SKM-1 (cell line): ENCODE data around the gene COG3.

Experiments used
- DNase-seq: peaks from one replicate; lab custom pipeline; 2025; ENCODE audit not compliant: unreplicated experiment; lab: John Stamatoyannopoulos, UW

The COG3 gene

DNA sequence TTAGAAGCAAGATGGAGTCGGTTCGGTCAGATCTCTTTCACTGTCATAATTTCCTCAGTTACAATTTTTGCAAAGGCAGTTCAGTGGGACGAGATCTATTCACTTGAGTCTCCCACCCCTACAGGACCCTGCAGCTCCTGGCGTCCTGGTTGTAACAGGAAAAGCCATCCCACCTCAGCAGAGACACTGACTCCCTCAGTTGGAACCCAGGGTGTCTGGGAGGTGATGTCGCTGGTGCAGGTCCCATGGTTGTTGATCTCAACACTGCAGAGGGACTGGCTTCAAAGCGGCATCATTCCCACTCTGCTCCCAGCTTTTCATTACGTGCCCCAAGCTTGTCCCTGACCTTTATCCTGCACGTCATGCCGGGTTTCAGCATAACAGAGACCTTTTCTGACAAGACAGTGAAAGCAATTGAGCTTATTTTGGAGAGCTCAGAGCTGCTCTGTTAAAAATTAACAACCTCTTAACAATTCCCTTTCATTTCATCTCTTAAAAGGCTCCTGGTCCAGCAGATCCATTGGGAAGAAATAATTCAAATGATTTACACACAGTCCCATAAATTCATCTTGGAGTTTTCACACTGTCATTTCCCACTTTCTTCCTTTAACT is 17.6 kb upstream of the COG3 start:
- no peak for DNase-seq

DNA sequence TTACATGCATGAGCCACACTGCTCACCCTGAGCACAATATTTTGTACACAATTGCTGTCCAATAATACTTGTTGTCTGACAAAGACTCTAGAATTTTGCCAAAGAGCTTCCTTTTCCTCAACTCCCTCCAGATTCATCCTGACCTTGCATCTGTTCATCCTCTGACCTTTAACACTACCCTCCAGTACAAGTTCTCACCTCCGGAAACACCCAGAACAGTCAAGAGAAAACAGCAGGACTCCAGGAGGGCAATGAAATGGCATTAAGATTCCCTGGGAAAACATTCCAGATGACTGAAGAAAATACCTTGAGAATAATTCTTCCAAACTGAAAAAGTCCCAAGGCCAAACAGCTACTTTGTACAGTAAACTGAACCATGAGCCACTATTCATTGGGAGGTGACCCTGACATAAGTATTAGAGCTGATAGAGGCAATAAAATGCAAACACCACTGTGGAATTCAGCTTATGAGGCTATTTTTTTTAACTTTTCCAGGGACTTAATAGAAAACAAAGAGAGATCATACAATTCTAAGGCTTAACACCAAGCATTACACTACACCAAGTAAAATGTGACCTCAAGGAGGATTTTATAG is 15.7 kb upstream of the COG3 start:
- DNase-seq = no peak

DNA sequence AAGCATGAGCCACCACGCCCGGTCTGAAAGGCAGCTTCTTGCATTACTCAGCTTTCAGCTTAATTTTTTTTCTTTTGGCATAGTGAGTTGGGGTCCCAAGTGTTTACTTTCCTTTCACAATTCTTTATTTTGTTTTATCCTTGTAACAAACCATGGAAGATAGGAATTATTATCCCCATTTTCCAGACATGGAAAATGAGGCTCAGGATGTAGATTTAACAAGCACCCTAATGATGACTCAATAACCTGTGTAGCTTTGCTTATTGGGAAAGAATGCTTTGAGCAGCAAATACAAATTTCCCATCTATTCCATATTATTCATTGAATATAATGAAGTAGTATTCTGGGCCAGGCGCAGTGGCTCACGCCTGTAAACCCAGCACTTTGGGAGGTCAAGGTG is 13.5 kb upstream of the COG3 start:
- DNase-seq = no peak

DNA sequence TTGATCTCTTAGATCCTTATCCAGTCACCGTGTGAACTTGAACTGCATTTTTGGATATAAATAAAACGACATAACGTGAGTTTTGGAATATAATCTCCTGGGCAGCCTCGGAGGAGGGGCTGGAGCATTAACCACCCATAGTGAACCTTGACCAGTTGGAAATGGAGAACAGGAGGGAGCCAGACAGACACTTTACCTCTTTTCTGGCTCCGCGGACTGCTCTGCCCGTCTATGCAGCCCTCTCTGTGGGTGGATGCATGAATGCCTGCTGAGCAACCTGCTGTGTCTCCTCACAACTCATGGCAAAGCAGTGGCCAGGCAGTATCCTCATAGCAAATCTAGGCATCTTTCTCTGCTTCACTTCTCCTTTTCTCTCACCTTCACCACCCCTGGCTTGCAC is 10.5 kb upstream of the COG3 start:
- no peak for DNase-seq

DNA sequence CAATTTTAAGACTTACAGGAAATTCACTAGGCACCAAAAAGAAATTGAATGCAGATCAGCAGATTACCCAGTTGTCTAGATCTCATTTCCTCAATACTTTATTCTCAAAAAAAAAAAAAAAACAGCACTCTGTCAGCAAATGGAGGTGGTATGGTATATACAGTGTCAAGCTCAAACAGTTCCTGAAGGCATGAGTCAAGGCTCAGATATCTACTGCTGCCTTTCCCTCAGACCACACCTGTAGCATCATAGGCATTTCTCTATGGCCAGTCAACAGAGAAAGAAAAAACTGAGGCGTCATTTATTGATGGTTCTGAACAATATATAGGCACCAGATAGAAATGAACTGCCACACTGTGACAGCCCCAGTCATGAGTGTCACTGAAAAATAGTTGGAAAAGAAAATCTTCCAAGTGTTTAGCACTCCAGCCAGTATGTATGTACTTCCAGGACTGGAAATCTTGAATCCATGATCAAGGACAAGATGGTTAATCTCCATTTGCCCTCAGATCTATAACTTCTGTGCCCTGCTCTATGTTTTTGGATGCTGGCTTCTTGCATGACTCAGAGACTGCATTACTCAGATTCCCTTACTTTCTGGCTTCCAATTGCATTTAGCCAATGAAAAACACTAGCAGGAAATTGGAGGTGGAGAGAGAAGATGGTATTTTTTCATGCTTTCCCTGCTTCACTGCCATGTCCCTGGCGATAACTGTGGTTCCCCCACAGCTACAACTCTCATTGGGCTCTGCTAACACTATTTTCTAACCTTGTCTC is 8.4 kb upstream of the COG3 start:
- DNase-seq = no peak

DNA sequence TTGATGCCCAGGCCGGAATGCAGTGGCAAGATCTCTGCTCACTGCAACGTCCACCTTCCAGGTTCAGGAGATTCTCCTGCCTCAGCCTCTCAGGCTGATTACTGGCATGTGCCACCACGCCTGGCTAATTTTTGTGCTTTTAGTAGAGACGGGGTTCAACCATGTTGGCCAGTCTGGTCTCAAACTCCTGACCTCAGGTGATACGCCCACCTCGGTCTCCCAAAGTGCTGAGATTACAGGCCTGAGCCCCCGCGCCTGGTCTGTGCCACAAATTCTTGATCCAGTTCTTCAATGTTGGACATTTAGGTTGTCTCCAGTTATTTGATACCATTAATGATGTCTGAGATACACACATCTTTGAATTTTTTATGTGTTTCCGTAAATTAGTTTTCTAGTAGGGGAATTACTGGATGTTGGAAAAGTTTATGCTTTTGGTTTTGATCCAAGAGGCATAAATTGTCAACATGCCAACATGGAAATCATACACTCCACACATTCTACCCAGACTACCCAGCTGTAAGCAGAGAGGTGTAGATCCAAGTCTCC is 525 bp upstream of the COG3 start:
- DNase-seq = no peak

DNA sequence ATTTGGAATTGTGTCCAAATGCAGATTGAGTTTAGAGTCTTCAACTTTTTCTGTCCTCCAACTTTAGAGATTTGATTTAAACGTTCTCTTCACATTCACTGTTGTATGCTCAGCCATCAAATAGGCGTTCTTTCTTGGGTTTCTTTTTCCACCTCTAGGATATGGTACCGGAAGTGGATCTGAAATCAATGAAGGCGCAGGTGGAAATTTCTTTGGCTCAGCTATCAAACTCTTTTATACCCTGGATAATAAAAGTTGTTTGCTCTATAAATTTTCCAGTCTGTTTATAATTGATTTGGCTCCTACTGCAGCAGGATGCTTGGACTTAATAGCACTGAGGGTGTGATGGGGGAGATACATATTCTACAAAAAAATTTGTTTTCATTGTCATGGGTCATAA is 1.6 kb downstream of the COG3 start:
- DNase-seq = no peak

DNA sequence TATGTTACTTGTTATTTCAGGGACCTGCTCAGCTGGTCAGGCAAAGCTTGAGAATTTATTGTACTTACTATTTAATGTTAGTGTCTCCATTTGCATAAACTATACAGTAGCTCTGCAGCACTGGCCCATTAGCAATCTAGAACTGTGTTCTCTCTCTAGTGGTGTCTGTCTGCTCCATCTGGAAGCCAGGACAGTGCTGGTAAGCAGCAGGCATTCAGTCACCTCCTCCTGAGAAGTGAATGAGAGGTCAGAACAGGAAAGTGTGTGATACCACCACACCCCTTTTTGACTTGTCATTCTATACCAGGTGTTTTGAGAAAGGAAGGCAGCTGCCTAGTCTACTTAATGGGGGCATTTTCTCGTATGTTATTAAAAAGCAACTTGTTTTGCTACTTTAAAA is 3.9 kb downstream of the COG3 start:
- DNase-seq = no peak

DNA sequence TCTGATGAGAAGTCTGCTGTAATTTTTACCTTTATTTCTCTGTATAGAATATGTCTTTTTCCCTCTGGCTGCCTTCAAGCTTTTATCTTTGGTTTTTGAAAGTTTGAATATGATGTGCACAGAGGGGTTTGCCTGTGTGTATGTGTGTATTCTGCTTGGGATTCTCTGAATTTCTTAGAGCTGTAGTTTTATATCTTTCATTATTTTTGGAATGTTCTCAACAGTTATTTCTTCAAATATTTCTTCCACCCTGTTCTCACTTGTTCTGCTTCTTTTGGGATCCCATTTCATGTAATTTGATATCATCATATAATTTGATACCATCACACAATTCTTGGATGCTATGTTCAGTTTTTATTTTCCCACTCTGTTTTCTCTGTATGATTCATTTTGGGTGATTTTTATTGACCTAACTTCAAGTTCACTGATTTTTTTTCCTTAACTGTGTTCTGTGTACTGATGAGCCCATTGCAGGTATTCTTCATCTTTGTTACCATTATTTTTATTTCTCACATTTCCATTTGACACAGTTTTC is 7.5 kb downstream of the COG3 start:
- DNase-seq = no peak

DNA sequence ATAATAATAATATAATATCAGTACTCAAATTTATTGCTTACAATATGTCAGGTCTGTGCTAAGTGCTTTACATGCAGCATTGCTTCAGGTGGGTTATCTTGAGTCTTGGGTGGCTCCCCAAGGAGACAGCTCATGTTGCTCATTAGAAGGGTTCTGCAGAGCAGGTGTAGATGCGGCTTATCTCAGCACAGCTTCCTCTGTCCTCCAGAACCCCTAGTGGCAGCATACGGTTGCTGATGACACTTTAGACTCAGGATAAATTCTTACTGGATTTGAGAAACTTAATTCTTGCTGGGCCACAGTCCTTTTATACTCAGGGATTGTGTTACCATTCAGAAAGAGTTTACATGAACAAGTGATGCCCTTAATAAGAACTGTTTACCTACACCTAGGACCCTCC is 8.9 kb downstream of the COG3 start:
- no peak for DNase-seq

DNA sequence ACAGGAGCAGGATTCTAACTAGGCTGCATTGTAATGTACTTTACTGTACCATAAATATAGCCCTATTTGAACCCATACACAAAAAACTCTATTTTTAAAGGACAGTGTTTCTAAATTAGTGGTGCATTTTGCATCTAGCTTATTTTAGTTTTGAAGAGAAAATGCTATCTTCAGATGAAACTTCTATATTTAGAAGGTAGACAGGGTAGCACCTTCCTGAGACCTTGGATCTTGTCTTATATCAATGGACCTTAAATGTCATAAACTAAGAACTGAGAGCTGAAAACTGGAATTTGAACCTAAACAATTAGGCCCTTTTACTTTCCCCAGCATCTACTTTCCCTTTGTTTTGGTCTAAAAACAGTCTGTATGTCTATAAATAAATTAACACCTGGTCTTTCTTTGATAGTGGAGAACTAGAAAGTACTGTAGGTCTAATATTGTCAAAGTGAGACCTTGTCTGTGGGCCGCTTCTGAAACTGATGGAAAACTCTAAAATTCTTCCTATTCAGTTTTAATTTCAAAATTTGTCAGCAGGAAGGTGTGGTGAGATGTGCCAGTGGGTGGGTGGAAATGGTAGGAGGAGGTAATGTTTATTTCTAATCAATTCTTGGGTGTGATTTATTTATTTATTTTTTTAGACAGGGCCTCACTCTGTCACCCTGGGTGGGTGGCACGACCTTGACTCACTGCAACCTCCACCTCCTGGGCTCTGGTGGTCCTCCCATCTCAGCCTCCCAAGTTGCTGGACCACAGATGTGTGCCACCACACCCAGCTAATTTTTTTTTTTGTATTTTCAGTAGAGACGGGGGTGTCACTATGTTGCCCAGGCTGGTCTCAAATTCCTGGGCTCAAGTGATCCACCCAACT is 10.1 kb downstream of the COG3 start:
- DNase-seq = no peak

DNA sequence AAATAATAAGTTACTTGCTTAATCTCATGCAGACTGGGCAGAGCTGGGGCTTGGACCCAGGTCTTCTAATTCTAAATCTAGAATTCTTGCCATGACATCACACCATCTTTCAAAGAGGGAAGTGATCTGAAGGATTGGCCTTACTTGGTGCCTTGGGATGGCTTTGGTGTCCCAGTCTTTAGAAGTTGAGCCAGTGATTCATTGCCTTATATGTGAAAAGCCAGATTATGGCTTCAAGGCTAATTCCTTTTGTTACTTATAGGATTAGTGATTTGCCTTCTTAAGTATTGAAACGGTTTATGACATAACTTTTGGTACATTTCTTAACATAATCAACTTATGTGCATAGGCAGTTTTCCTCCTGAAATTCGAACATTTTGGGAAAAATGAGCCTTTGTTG is 14.9 kb downstream of the COG3 start:
- DNase-seq = no peak

DNA sequence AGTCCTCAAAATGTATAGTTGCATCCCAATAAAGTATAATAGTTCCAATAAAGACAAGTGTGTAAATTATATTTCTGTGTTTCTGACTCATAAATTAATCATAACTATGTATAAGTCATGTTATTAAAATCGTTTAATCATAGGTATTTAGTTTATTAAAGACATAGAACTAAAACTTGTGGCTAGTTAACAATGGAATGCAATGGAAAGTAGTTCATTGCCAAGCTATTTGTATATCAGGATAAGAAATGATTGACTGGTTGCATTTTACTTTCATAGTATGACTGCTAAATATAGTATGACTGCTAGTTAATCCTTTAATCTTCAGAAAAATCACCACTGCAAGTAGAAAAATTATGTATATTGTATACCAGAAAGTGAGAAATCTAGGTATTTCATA is 16.9 kb downstream of the COG3 start:
- DNase-seq = no peak

DNA sequence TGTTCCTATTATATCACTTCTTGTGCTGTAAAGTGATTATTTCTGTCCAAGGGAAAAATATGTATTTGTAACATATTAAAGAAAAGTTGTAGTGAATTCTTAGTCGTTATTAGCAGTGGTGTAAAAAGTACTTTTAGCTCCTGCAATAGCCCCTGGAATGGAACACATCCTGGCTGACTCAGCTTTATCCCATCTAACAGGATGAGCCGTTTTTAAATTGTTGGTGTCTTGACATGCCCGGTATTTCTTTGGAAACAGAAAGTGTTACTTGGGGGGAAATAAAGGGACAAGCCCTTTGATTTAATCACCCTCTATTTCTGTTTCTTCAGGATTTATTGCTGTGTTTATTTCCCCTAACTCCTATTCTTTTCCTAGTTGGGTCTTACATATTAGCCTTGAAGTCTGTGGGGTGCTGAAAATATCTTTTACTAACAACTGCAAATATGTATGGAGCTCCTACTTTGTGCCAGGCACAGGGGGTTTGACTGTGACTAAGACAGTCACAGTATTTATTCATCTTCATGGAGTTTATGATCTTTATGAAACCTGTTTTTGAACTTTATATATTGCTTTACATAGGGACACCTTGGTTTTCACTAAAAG is 17.9 kb downstream of the COG3 start:
- no peak for DNase-seq

DNA sequence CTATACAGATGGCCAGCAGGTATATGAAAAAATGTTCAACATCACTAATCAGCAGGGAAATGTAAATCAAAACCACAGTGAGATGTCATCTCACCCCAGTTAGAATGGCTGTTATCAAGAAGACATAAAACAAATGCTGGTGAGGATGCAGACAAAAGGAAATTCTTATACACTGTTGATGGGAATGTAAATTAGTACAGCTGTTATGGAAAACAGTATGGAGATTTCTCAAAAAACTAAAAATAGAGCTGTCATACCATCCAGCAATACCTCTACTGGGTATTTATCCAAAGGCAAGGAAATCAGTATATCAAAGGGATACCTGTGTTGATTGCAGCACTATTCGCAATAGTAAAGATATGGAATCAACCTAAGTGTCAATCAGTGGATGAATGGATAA is 22.9 kb downstream of the COG3 start:
- DNase-seq = no peak

DNA sequence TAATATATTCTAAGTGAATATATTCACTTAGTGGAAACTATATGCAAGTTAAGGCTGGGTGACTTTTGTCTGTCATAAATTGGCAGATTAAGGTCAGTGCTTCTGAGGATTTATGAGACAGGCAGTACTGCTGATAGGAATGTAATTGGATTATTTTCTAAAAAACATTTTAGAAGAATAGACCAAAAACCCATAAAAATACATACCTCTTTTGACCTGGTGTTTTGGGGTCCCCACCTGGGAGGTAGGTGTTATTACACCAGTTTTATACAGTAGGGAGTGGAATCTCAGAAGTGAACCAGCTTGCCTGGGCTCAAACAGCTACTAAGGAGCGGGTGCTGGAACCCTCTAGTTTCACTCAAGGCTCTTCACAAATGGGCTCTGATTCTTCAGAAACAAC is 25.3 kb downstream of the COG3 start:
- DNase-seq = no peak

DNA sequence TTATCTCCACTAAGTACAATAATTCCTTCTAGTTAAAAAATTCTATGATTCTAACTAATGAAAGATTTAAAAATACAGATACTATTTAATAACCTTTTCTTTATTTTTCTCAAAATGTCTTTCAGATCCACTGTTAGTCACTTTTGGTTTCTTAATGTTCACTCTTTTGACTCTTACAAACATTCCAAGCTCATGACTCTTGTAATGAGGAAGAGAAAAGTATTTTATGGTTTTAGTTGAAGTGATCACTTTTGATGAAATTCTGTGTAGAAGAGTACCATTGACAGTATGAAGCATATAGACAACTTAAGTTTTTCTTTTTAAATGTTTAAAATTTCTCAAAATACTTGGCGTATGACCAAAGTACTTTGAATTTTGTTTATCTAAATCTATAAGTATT is 27.8 kb downstream of the COG3 start:
- no peak for DNase-seq

DNA sequence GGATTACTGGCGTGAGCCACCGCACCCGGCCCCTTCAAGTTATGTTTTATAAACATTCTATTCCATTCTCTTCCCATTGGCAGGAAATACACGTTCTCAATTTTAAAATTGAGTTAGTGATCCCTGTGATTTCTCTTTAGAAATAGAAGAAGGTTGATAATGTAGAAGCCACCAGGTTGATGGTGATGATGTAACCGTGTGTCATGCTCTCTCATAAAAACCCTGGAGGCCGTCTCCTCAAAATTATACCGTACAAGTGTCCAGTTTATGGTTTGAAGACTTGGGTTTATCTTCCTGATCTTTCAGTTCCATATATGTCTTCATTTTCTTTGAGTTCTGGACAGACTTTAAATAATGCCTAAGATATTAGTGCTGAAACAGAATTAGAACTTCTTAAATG is 32.2 kb downstream of the COG3 start:
- no peak for DNase-seq

DNA sequence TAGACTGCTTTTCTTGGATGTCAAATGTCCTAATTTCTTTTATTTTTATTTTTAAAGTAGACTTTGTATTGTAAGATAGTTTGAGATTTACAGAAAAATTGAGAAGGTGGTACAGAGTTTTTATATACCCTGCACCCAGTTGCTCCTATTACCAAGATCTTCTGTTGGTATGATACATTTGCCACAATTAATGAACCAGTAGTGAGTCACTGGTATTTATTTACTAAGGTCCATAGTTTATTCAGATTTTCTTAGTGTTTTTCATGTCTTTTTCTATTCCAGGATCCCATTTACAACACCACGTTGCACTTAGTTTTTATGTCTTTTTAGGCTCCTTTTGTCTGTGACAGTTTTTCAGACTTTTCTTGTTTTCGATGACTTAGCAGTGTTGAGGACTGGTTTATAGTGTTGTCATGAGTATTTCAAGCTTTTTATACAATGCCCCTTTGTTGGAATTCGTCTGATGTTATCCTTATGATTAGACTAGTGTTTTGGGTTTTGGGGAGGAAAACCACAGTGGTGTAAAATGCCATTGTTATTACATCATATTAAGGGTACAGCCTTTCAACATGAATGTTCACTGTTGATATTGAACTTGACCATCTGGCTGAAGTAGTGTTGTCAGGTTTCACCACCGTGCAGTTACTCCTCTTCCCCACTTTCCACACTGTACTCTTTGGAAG is 35.9 kb downstream of the COG3 start:
- DNase-seq = no peak

DNA sequence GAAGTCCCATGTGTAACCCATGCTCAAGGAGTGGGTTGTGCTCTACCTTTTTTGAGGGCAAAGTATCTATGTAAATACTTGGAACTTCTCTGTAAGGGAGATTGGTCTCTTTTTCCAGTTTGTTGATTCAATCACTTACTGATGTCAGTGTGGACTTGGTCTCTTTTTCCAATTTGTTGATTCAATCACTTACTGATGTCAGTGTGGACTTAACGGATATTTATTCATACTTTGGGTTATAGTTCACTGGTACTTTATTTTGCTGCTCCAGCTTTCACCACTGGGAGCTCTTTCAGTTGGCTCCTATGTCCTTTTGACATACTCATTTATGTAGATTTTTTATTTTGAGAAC is 36.4 kb downstream of the COG3 start:
- no peak for DNase-seq
